ENCODE measurements around the gene C16orf86.

GRCh38 chr16:67652578-67653127 is 14.0 kb upstream of the C16orf86 start:
- TF ChIP-seq EZH2 (IDR thresholded peaks at IDR 0.05) (no peak), POLR2AphosphoS5 (IDR thresholded peaks at IDR 0.05; ENCODE audit: borderline replicate concordance, low read depth, low read length) (no peak)

Measured in SK-N-MC (cell line).